Transverse colon (tissue), 4 donors: ENCODE measurements around the gene CHCHD3. TPM values are rescaled to one million over a fixed set of nuclear protein-coding genes. Genes with fewer than 3 reads are reported as not detected.

Experiments
- DNase-seq: peaks from one replicate; pipeline ENCODE4 v3.0.0-alpha.2; 2019
- H3K27ac ChIP-seq, 4 donors: fragments of 200-600 bp; sonication (generic); 2 replicates each; pipeline ENCODE4 v1.5.1; 2016 to 2018; ENCODE audit warnings: inconsistent platforms in 4 of 4
- H3K27me3 ChIP-seq: fragments of 200-600 bp; sonication (generic); 2 replicates; pipeline ENCODE4 v1.5.1; 2017; ENCODE audit warnings: inconsistent platforms
- H3K36me3 ChIP-seq, 4 donors: fragments of 200-600 bp; sonication (generic); 2 replicates each; pipeline ENCODE4 v1.5.1; 2017 to 2019; ENCODE audit warnings: inconsistent platforms in 4 of 4
- H3K4me1 ChIP-seq, 4 donors: fragments of 200-600 bp; sonication (generic); 2 replicates each; pipeline ENCODE4 v1.5.1; 2017 to 2020; ENCODE audit warnings: inconsistent platforms in 4 of 4
- H3K4me3 ChIP-seq, 4 donors: fragments of 200-600 bp; sonication (generic); 1 replicate in 1 of 4; 2 replicates in 3 of 4; pipeline versions ENCODE4 v1.5.1 to v1.6.1; 2017 to 2019; ENCODE audit warnings: inconsistent platforms in 4 of 4
- H3K9me3 ChIP-seq, 2 donors: fragments of 200-600 bp; sonication (generic); 2 replicates each; pipeline ENCODE4 v1.5.1; 2017 to 2019; ENCODE audit warnings: inconsistent platforms in 2 of 2
- EP300 ChIP-seq: sonication (generic); formaldehyde crosslinking; IDR thresholded peaks from one replicate; pipeline ENCODE4 v1.6.1; 2017; ENCODE audit warnings: antibody characterized with exemption, low read depth
- POLR2A ChIP-seq: fragments of 450-650 bp; IDR thresholded peaks from one replicate; pipeline ENCODE4 v1.6.1; 2016; ENCODE audit warnings: antibody characterized with exemption, mild to moderate bottlenecking, moderate library complexity
- POLR2AphosphoS5 ChIP-seq, 3 donors: sonication (generic); formaldehyde crosslinking; IDR thresholded peaks; one replicate each; pipeline ENCODE4 v1.6.1; 2016; ENCODE audit warnings: antibody characterized with exemption in 3 of 3
- WGBS, 2 donors: methylation state at CpG; one replicate each; pipeline ENCODE4 v1.1.5; 2018; ENCODE audit warnings: low coverage in 1 of 2; 5-methylcytosine and 5-hydroxymethylcytosine counted together
- in situ Hi-C, 4 donors: fragments of 200-750 bp; cut with MboI; loops; one replicate each; pipeline versions ENCODE4 v1.15.0 to v1.15.1; 2017; ENCODE audit warnings: low sequenced_read_pairs in 3 of 4, low pct_ligation_motif_present in 1 of 4, low pct_unique_long_range_greater_than_20kb in 1 of 4
- intact Hi-C: fragments of 100-400 bp; cut with DNase I; formaldehyde crosslinking; loops from one replicate; pipeline ENCODE4 v1.15.1; 2023; ENCODE audit warnings: low total_unique reads
- total RNA-seq, 4 donors: library from RNA; depleted of rRNA; stranded (reverse); fragments of >200 nt; gene quantifications; one replicate each; pipeline ENCODE4 v1.1.0, GENCODE V29; 2016
- TF ChIP-seq, protein P1 (sequence below), 5 experiments: fragments of 200-600 bp in 3 of 5; fragments of 450-650 bp in 2 of 5; sonication (generic) in 3 of 5; IDR thresholded peaks; 1 replicate in 2 of 5; 2 replicates in 3 of 5; pipeline ENCODE4 v1.5.1; 2016 to 2017; ENCODE audit warnings: antibody characterized with exemption in 5 of 5, inconsistent platforms in 3 of 5, mild to moderate bottlenecking in 2 of 5, moderate library complexity in 1 of 5

The CHCHD3 gene
- total RNA-seq, 4 donors from 2014 or later: 49.4 to 78.1 (median 52.9) TPM

DNA sequence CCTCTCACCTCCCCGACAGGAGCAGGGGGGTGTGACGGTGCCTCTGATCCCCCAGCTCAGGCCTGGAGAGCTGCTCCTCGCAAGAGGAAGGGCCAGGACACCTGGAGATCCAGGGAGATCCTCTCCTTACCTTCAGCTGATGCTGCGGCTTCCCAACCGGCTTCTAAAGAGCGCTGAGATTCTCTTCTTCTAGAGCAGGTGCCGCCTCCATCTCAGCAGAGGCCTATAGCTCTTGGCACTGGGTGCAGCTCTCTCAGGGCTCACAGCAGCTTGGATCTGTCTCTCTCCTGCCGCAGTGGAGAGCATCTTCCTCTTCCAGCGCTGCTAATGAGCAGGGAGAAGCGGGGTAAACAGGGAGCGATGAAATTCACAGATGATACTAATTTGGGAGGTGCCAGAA, 316.0 kb downstream of the CHCHD3 start:
- intact Hi-C loops (no loop called here), in situ Hi-C loops (no loop called here)
- no peak overlapping the region for H3K4me3 ChIP-seq
- H3K27ac ChIP-seq: no peak overlapping the region
- no peaks in the 10 kb centered on the region for H3K36me3 ChIP-seq
- 83% methylated on average over 11 of the region's 11 CpGs; no CpG with 5 or more reads in 1 of the 2 donors for WGBS, 2 donors
- no peaks in the 10 kb centered on the region for H3K4me1 ChIP-seq
- peaks cover 0 to 4% of the 10 kb centered on the region in 2 donors for H3K9me3 ChIP-seq
- TF ChIP-seq, protein P1, sequence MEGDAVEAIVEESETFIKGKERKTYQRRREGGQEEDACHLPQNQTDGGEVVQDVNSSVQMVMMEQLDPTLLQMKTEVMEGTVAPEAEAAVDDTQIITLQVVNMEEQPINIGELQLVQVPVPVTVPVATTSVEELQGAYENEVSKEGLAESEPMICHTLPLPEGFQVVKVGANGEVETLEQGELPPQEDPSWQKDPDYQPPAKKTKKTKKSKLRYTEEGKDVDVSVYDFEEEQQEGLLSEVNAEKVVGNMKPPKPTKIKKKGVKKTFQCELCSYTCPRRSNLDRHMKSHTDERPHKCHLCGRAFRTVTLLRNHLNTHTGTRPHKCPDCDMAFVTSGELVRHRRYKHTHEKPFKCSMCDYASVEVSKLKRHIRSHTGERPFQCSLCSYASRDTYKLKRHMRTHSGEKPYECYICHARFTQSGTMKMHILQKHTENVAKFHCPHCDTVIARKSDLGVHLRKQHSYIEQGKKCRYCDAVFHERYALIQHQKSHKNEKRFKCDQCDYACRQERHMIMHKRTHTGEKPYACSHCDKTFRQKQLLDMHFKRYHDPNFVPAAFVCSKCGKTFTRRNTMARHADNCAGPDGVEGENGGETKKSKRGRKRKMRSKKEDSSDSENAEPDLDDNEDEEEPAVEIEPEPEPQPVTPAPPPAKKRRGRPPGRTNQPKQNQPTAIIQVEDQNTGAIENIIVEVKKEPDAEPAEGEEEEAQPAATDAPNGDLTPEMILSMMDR (IDR thresholded peaks at IDR 0.05): no peak
- no peak for TF ChIP-seq POLR2A
- no peak for TF ChIP-seq POLR2AphosphoS5 (IDR thresholded peaks at IDR 0.05)
- TF ChIP-seq EP300: no peak
- DNase-seq: no peak
- H3K27me3 ChIP-seq: no peaks in the 10 kb centered on the region

DNA sequence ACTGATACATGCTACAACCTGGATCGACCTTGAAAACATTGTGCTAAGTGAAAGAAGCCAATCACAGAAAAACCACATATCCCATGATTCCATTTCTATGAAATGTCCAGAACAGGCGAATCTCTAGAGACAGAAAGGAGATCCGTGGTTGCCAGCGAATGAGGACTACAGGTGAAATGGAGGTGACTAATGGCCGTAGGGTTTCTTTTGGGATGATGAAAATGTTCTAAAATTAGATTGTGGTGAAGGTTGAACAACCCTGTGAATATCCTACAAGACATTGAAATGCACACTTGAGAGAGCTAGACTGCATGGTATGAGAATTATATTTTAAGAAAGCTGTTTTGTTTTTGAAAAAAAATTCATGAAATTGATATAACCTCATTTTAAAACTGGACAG, 317.1 kb downstream of the CHCHD3 start:
- intact Hi-C loops (no loop called here), in situ Hi-C loops (no loop called here)
- Histone ChIP-seq H3K4me1 (no peaks in the 10 kb centered on the region), H3K27ac (no peak overlapping the region), H3K4me3 (no peak overlapping the region), H3K36me3 (no peaks in the 10 kb centered on the region), H3K27me3 (no peaks in the 10 kb centered on the region), H3K9me3 (peaks cover 0 to 4% of the 10 kb centered on the region in 2 donors)
- 83 to 86% methylated on average over 5 of the region's 5 CpGs for WGBS, 2 donors
- DNase-seq: no peak
- TF ChIP-seq EP300 (no peak), POLR2A (no peak), POLR2AphosphoS5 (IDR thresholded peaks at IDR 0.05) (no peak)
- TF ChIP-seq, protein P1 (IDR thresholded peaks at IDR 0.05): no peak

DNA sequence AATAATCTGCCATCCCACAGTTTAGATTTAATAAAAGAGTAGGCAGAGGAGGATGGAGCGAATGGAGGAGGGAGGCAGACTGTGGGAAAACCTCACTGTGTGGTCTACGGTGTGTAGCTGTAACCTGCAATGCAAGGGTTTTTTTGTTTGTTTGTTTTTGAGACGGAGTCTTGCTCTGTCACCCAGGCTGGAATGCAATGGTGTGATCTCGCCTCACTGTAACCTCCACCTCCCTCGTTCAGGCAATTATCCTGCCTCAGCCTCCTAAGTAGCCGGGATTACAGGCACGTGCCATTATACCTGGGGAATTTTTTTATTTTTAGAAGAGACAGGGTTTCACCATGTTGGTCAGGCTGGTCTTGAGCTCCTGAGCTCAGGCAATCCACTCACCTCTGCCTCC, 321.0 kb downstream of the CHCHD3 start:
- Histone ChIP-seq H3K27ac (no peak overlapping the region), H3K9me3 (no peaks in the 10 kb centered on the region), H3K36me3 (no peaks in the 10 kb centered on the region), H3K4me3 (no peak overlapping the region), H3K27me3 (no peaks in the 10 kb centered on the region), H3K4me1 (no peaks in the 10 kb centered on the region)
- WGBS, 2 donors: 64 to 80% methylated on average over 3 to 7 of the region's 7 CpGs
- in situ Hi-C loops (no loop called here), intact Hi-C loops (no loop called here)
- TF ChIP-seq POLR2A: no peak
- TF ChIP-seq, protein P1 (IDR thresholded peaks at IDR 0.05): no peak
- no peak for TF ChIP-seq EP300
- TF ChIP-seq POLR2AphosphoS5 (IDR thresholded peaks at IDR 0.05): no peak
- no peak for DNase-seq

DNA sequence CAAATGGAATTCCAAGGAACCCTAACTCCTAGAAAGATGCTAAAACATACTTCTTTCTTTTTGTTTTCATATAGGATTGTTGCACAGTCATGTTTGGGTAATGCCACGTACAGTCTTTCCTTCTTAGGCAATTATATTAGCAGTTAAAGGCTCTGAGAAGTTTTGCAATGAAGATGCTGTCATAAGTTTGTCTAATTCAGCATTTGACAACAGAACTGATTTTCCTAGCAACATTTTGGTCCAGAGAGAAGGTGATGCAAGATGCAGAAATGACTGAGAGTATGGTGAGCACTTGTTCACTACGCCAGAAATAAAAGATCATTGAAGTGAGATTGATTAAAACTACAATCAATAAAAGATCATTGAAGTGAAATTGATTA, 321.7 kb downstream of the CHCHD3 start:
- Histone ChIP-seq H3K36me3 (no peaks in the 10 kb centered on the region), H3K4me1 (no peaks in the 10 kb centered on the region), H3K4me3 (no peak overlapping the region), H3K27me3 (no peaks in the 10 kb centered on the region), H3K9me3 (no peaks in the 10 kb centered on the region), H3K27ac (no peak overlapping the region)
- TF ChIP-seq POLR2A: no peak
- TF ChIP-seq, protein P1 (IDR thresholded peaks at IDR 0.05): no peak
- no peak for TF ChIP-seq EP300
- TF ChIP-seq POLR2AphosphoS5 (IDR thresholded peaks at IDR 0.05): no peak
- WGBS, 2 donors: 84 to 86% methylated on average over 2 of the region's 2 CpGs
- intact Hi-C loops: no loop called here
- no peak for DNase-seq
- in situ Hi-C loops: no loop called here
